HepG2 (cell line): ENCODE results near the gene SIRPA. TPM values are rescaled to one million over a fixed set of nuclear protein-coding genes. Genes with fewer than 3 reads are reported as not detected.

Experiments
- ATAC-seq: fragments of 200-7000 bp; cut with Tn5 transposase; 3 replicates; pipeline ENCODE4 v1.9.1; 2020; ENCODE audit warnings: mild to moderate bottlenecking, moderate library complexity
- BruUV-seq: library from RNA; stranded (reverse); fragments of 400-500 nt; replicated peaks from 2 replicates; lab custom pipeline; 2021; lab: Mats Ljungman, UMichigan
- CTCF ChIA-PET: fragments of 300-600 bp; formaldehyde crosslinking; extraction: SDS; loops from one replicate; lab custom pipeline; 2021; ENCODE audit warnings: low total read pairs, inconsistent platforms, low intra/inter-chr PET ratio; lab: Yijun Ruan, JAX
- POLR2A ChIA-PET: fragments of 350-600 bp; sonication (Branson Sonifier 250); formaldehyde crosslinking; loops from one replicate; lab custom pipeline; 2020; ENCODE audit warnings: antibody characterized with exemption, inconsistent platforms; lab: Yijun Ruan, JAX
- DNase-seq: peaks from one replicate; pipeline ENCODE4 v3.0.0-alpha.2; 2015; ENCODE audit warnings: low spot score
- FAIRE-seq: peaks from 3 replicates; lab custom pipeline; 2011; peaks lifted over from hg19 to GRCh38; lab: Jason Lieb, UNC
- H2AFZ ChIP-seq: one replicate; pipeline ENCODE4 v1.6.1; 2011; ENCODE audit warnings: low read length, inconsistent platforms
- H3K27ac ChIP-seq: fragments of 300-600 bp; 3 replicates; pipeline ENCODE4 v1.8.0; 2011; ENCODE audit warnings: mixed run types, mild to moderate bottlenecking, mixed read lengths, low read length, inconsistent platforms; ENCODE audit not compliant: insufficient read depth; ENCODE audit errors: extremely low read length
- H3K27me3 ChIP-seq, 2 experiments: fragments of 200-600 bp in 1 of 2; 2 replicates in 1 of 2; 3 replicates in 1 of 2; pipeline versions ENCODE4 v1.6.0 to v1.8.0; 2011; ENCODE audit warnings: low read length in 2 of 2, mild to moderate bottlenecking in 2 of 2, moderate library complexity in 2 of 2, inconsistent platforms in 1 of 2; ENCODE audit not compliant: insufficient read depth in 2 of 2, control insufficient read depth in 1 of 2
- H3K36me3 ChIP-seq, 2 experiments: fragments of 200-600 bp in 1 of 2; replicated peaks in 1 of 2; 2 replicates in 1 of 2; 3 replicates in 1 of 2; pipeline versions ENCODE4 v1.5.1 to v1.8.0; 2011; ENCODE audit warnings: low read length in 2 of 2, inconsistent platforms in 1 of 2; ENCODE audit not compliant: insufficient read depth in 2 of 2, control insufficient read depth in 1 of 2
- H3K4me1 ChIP-seq: 2 replicates; pipeline ENCODE4 v1.5.1; 2012; ENCODE audit warnings: low read length, inconsistent platforms; ENCODE audit not compliant: insufficient read depth
- H3K4me2 ChIP-seq: 2 replicates; pipeline ENCODE4 v1.6.0; 2011; ENCODE audit warnings: low read depth, low read length, inconsistent platforms
- H3K4me3 ChIP-seq, 3 experiments: fragments of 200-600 bp in 1 of 3; sonication (generic), shearing (Covaris generic) in 1 of 3; replicated peaks in 1 of 3; 2 replicates each; pipeline ENCODE4 v1.5.1; 2011 to 2016; ENCODE audit warnings: low read length in 3 of 3, inconsistent platforms in 2 of 3, low read depth in 2 of 3, mild to moderate bottlenecking in 2 of 3, control low read depth in 1 of 3, mixed read lengths in 1 of 3; ENCODE audit not compliant: insufficient read depth in 1 of 3
- H3K79me2 ChIP-seq: one replicate; pipeline ENCODE4 v1.6.1; 2011; ENCODE audit warnings: low read length, inconsistent platforms; ENCODE audit not compliant: insufficient read depth
- H3K9ac ChIP-seq: 2 replicates; pipeline ENCODE4 v1.6.0; 2011; ENCODE audit warnings: mild to moderate bottlenecking, low read depth, low read length, inconsistent platforms; ENCODE audit not compliant: insufficient read depth
- H3K9me3 ChIP-seq: 2 replicates; pipeline ENCODE4 v1.5.1; 2012; ENCODE audit warnings: mild to moderate bottlenecking, low read length
- H4K20me1 ChIP-seq: 2 replicates; pipeline ENCODE4 v1.6.0; 2011; ENCODE audit warnings: inconsistent platforms, mild to moderate bottlenecking, low read length, moderate library complexity; ENCODE audit not compliant: insufficient read depth
- CC2D1A ChIP-seq: sonication (generic); formaldehyde crosslinking; IDR thresholded peaks from 2 replicates; pipeline ENCODE4 v1.8.1; 2023; ENCODE audit warnings: mild to moderate bottlenecking, missing genetic modification reagents
- GATA4 ChIP-seq: sonication (generic); IDR thresholded peaks from 2 replicates; pipeline ENCODE4 v1.6.1; 2016; ENCODE audit warnings: antibody characterized with exemption, low read depth, borderline replicate concordance
- IKZF4 ChIP-seq: sonication (generic); formaldehyde crosslinking; IDR thresholded peaks from 2 replicates; pipeline ENCODE4 v1.5.1; 2020; ENCODE audit warnings: borderline replicate concordance, mild to moderate bottlenecking, low read depth, missing genetic modification reagents; ENCODE audit errors: not compliant biosample characterization
- NFIB ChIP-seq: sonication (generic); formaldehyde crosslinking; IDR thresholded peaks from 2 replicates; pipeline ENCODE4 v1.9.0; 2021; ENCODE audit warnings: missing genetic modification reagents, mild to moderate bottlenecking, borderline replicate concordance
- NR3C1 ChIP-seq: sonication (generic); formaldehyde crosslinking; IDR thresholded peaks from 2 replicates; pipeline ENCODE4 v1.4.0; 2020; ENCODE audit warnings: missing genetic modification reagents
- PHF8 ChIP-seq: sonication (generic); formaldehyde crosslinking; IDR thresholded peaks from 2 replicates; pipeline ENCODE4 v1.5.0; 2020; ENCODE audit warnings: missing genetic modification reagents
- SRSF9 ChIP-seq: fragments of 200-400 bp; formaldehyde crosslinking; IDR thresholded peaks from 2 replicates; pipeline ENCODE4 v1.6.1; 2018; ENCODE audit warnings: borderline replicate concordance, mild to moderate bottlenecking, low read depth, low read length; ENCODE audit not compliant: insufficient read depth, poor library complexity, severe bottlenecking
- STAT5B ChIP-seq: sonication (generic); formaldehyde crosslinking; IDR thresholded peaks from 2 replicates; pipeline ENCODE4 v1.4.0; 2020; ENCODE audit warnings: missing genetic modification reagents
- TBL1XR1 ChIP-seq: fragments of 150-350 bp; IDR thresholded peaks from 2 replicates; pipeline ENCODE4 v1.6.1; 2014; ENCODE audit warnings: borderline replicate concordance, low read length; ENCODE audit not compliant: partially characterized antibody
- TP53 ChIP-seq: sonication (generic); formaldehyde crosslinking; conservative IDR thresholded peaks from 2 replicates; pipeline ENCODE4 v1.4.0; 2020; ENCODE audit warnings: missing genetic modification reagents
- ZFP90 ChIP-seq: sonication (generic); formaldehyde crosslinking; IDR thresholded peaks from 2 replicates; pipeline ENCODE4 v1.8.0; 2022; ENCODE audit warnings: missing genetic modification reagents, mild to moderate bottlenecking, inconsistent platforms, borderline replicate concordance
- ZNF282 ChIP-seq: fragments of 450-650 bp; IDR thresholded peaks from 2 replicates; pipeline ENCODE4 v1.6.1; 2018; ENCODE audit not compliant: partially characterized antibody
- ZNF33A ChIP-seq: sonication (generic); formaldehyde crosslinking; IDR thresholded peaks from 2 replicates; pipeline ENCODE4 v1.5.1; 2020; ENCODE audit warnings: missing genetic modification reagents, mild to moderate bottlenecking, moderate library complexity, borderline replicate concordance
- ZNF34 ChIP-seq: sonication (generic); formaldehyde crosslinking; IDR thresholded peaks from 2 replicates; pipeline ENCODE4 v1.4.0; 2020; ENCODE audit warnings: mild to moderate bottlenecking, missing genetic modification reagents, borderline replicate concordance
- WGBS: methylation state at CpG from one replicate; pipeline ENCODE4 v1.1.6; 2017; ENCODE audit warnings: low lambda C conversion rate; 5-methylcytosine and 5-hydroxymethylcytosine counted together
- in situ Hi-C: cut with HindIII; loops from 2 replicates; pipeline ENCODE4 v1.10.0; 2017; ENCODE audit warnings: low pct_unique_long_range_greater_than_20kb; ENCODE audit not compliant: extremely low pct_ligation_motif_present
- intact Hi-C: fragments of 100-400 bp; cut with micrococcal nuclease; formaldehyde crosslinking; loops from one replicate; pipeline ENCODE4 v1.10.0; 2022; ENCODE audit not compliant: unreplicated experiment
- polyA plus RNA-seq, 8 experiments: library from polyadenylated mRNA; depleted of rRNA in 3 of 8; stranded (reverse) in 7 of 8; unstranded in 1 of 8; fragments of >200 nt; fragmentation: Illumina TruSeq in 4 of 8; extraction: Trizol in 4 of 8; gene quantifications; 2 replicates each; pipeline versions ENCODE4 v1.2.1 to v1.2.3, GENCODE V29; 2011 to 2016; ENCODE audit warnings: low read depth in 4 of 8, missing spikeins in 1 of 8, mixed read lengths in 1 of 8; ENCODE audit not compliant: insufficient read depth in 1 of 8
- total RNA-seq, 5 experiments: library from RNA; depleted of rRNA; stranded (reverse); fragments of >200 nt; fragmentation: Illumina TruSeq; extraction: Trizol; gene quantifications; 2 replicates each; pipeline ENCODE4 v1.2.3, GENCODE V29; 2016; ENCODE audit warnings: low read depth in 1 of 5
- TF ChIP-seq, protein P1 (sequence below): fragments of 450-650 bp; IDR thresholded peaks from 2 replicates; pipeline ENCODE4 v1.6.1; 2016
- TF ChIP-seq, protein P2 (sequence below): sonication (generic); formaldehyde crosslinking; IDR thresholded peaks from 2 replicates; pipeline ENCODE4 v1.5.1; 2020; ENCODE audit warnings: missing genetic modification reagents, mild to moderate bottlenecking, borderline replicate concordance
- TF ChIP-seq, protein P3 (sequence below): fragments of 450-650 bp; IDR thresholded peaks from 2 replicates; pipeline ENCODE4 v1.6.1; 2017
- TF ChIP-seq, protein P4 (sequence below): sonication (generic); formaldehyde crosslinking; IDR thresholded peaks from 2 replicates; pipeline ENCODE4 v1.8.0; 2022; ENCODE audit warnings: mild to moderate bottlenecking, missing genetic modification reagents, borderline replicate concordance
- TF ChIP-seq, protein P5 (sequence below): sonication (generic); formaldehyde crosslinking; IDR thresholded peaks from 2 replicates; pipeline ENCODE4 v1.4.0; 2020; ENCODE audit warnings: missing genetic modification reagents, mild to moderate bottlenecking, borderline replicate concordance

SIRPA gene
- total and polyA plus RNA-seq, 2 of the 13 experiments (the other 11 are each of a cell fraction or from before 2014, with no cell fraction given) = 7.2 to 17.6 TPM

DNA sequence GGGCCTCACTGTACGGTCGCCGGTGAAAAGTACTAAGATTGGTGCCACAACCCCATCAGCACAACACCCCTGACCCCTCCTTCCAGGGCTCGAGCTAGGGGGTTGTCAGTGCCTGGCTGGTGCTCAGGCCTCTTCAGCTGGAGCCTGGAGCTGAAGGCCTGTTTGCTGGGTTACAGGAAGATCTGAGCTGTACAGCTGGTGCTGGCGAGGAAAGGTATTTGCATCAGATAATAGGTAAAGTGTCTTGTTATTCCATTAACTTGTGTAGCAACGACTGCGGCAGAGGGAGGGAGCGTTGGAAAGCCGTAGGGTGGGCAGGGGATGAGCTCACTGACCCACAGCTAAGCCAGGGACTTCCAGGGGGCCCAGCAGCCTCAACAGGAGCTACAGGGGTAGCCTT, 15.8 kb upstream of the SIRPA start:
- H4K20me1 ChIP-seq = no peaks in the 10 kb centered on the region
- intact Hi-C loops (no loop called here), in situ Hi-C loops (no loop called here)
- H2AFZ ChIP-seq = no peak overlapping the region
- BruUV-seq = no TSS peak
- H3K9me3 ChIP-seq = no peaks in the 10 kb centered on the region
- 36% methylated on average over 7 of the region's 9 CpGs for WGBS
- no peak overlapping the region for H3K27ac ChIP-seq
- ChIA-PET CTCF (no interaction called here), POLR2A (no interaction called here)
- no peaks in the 10 kb centered on the region for H3K36me3 ChIP-seq
- no peak for DNase-seq
- H3K79me2 ChIP-seq = no peaks in the 10 kb centered on the region
- peaks cover 0 to 2% of the 10 kb centered on the region in 2 experiments; a peak in 3 of 5 replicates for H3K27me3 ChIP-seq
- no peak overlapping the region for H3K9ac ChIP-seq
- no peak for ATAC-seq
- FAIRE-seq = no peak
- TF ChIP-seq, protein P1, sequence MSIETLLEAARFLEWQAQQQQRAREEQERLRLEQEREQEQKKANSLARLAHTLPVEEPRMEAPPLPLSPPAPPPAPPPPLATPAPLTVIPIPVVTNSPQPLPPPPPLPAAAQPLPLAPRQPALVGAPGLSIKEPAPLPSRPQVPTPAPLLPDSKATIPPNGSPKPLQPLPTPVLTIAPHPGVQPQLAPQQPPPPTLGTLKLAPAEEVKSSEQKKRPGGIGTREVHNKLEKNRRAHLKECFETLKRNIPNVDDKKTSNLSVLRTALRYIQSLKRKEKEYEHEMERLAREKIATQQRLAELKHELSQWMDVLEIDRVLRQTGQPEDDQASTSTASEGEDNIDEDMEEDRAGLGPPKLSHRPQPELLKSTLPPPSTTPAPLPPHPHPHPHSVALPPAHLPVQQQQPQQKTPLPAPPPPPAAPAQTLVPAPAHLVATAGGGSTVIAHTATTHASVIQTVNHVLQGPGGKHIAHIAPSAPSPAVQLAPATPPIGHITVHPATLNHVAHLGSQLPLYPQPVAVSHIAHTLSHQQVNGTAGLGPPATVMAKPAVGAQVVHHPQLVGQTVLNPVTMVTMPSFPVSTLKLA = no peak
- TF ChIP-seq TBL1XR1 = no peak
- no peak for TF ChIP-seq TP53 (CRISPR knock-in tag)
- TF ChIP-seq ZNF282 = no peak
- TF ChIP-seq CC2D1A (CRISPR knock-in tag) = no peak
- TF ChIP-seq, protein P2, sequence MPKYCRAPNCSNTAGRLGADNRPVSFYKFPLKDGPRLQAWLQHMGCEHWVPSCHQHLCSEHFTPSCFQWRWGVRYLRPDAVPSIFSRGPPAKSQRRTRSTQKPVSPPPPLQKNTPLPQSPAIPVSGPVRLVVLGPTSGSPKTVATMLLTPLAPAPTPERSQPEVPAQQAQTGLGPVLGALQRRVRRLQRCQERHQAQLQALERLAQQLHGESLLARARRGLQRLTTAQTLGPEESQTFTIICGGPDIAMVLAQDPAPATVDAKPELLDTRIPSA (CRISPR knock-in tag) = no peak
- no peak for TF ChIP-seq NFIB (CRISPR knock-in tag)
- TF ChIP-seq ZNF34 (CRISPR knock-in tag) = no peak
- no peak for TF ChIP-seq STAT5B (CRISPR knock-in tag)
- TF ChIP-seq GATA4 = no peak
- TF ChIP-seq, protein P3, sequence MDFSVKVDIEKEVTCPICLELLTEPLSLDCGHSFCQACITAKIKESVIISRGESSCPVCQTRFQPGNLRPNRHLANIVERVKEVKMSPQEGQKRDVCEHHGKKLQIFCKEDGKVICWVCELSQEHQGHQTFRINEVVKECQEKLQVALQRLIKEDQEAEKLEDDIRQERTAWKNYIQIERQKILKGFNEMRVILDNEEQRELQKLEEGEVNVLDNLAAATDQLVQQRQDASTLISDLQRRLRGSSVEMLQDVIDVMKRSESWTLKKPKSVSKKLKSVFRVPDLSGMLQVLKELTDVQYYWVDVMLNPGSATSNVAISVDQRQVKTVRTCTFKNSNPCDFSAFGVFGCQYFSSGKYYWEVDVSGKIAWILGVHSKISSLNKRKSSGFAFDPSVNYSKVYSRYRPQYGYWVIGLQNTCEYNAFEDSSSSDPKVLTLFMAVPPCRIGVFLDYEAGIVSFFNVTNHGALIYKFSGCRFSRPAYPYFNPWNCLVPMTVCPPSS = no peak
- no peak for TF ChIP-seq ZNF33A (CRISPR knock-in tag)
- no peak for TF ChIP-seq PHF8 (CRISPR knock-in tag)
- no peak for TF ChIP-seq ZFP90 (CRISPR knock-in tag)
- TF ChIP-seq SRSF9 = no peak
- TF ChIP-seq, protein P4, sequence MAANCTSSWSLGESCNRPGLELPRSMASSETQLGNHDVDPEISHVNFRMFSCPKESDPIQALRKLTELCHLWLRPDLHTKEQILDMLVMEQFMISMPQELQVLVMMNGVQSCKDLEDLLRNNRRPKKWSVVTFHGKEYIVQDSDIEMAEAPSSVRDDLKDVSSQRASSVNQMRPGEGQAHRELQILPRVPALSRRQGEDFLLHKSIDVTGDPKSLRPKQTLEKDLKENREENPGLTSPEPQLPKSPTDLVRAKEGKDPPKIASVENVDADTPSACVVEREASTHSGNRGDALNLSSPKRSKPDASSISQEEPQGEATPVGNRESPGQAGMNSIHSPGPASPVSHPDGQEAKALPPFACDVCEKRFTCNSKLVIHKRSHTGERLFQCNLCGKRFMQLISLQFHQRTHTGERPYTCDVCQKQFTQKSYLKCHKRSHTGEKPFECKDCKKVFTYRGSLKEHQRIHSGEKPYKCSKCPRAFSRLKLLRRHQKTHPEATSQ (CRISPR knock-in tag) = no peak
- TF ChIP-seq, protein P5, sequence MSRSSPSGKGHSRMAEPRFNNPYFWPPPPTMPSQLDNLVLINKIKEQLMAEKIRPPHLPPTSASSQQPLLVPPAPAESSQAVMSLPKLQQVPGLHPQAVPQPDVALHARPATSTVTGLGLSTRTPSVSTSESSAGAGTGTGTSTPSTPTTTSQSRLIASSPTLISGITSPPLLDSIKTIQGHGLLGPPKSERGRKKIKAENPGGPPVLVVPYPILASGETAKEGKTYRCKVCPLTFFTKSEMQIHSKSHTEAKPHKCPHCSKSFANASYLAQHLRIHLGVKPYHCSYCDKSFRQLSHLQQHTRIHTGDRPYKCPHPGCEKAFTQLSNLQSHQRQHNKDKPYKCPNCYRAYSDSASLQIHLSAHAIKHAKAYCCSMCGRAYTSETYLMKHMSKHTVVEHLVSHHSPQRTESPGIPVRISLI (CRISPR knock-in tag) = no peak
- no peak for TF ChIP-seq IKZF4 (CRISPR knock-in tag)
- TF ChIP-seq NR3C1 = no peak
- no peak overlapping the region for H3K4me2 ChIP-seq
- H3K4me1 ChIP-seq = peaks cover 73% of the 10 kb centered on the region
- no peak overlapping the region for H3K4me3 ChIP-seq
